Measurements from ENCODE around the gene TRAPPC2. TPM values are rescaled to one million over a fixed set of nuclear protein-coding genes. Genes with fewer than 3 reads are reported as not detected.

Gene TRAPPC2
- total and polyA plus RNA-seq, 9 of the 15 experiments (the other 6 are each of a cell fraction or from before 2014, with no cell fraction given), result 10.3 to 30.6 (median 18.6) TPM

DNA sequence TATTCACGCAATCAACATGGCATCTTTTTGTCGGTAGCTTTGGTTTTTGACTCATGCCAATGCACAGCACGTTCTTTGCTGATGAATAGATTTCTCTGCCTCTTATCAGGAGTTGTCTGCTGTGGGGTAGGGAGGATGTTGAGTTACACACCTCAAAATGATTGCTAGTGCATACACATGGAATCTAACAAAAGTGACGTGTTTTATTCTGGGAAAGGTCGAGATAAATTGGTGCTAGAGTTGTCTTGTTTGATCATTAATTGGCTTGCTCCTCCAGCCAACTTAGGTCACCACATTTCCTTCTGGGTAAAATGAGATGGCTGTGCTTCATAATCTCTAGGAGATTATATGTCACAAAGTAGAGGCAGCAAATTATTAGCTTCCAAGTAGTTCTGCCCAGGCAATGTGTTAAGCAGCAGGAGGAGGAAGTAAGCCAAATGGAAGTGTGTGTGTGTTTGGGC is 41.6 kb downstream of the TRAPPC2 start:
- Histone ChIP-seq H3K36me3 (ENCODE audit: control insufficient read depth, insufficient read depth, low read length) (peaks cover 11% of the 10 kb centered on the region; the same call in 1 of the 3 replicates), H3K9ac (ENCODE audit: insufficient read depth in 1 of 2, low read depth in 2 of 2, low read length in 2 of 2) (peak overlapping the region in 1 of 2 experiments; percentile 37; a peak in 2 of 4 replicates), H2AFZ (ENCODE audit: low read depth, low read length) (no peak overlapping the region), H3K9me3 (replicated peaks; ENCODE audit: control insufficient read depth, insufficient read depth, low read depth, low read length) (no peaks in the 10 kb centered on the region), H3K4me3 (no peak overlapping the region), H3K4me1 (replicated peaks in 1 of 2; ENCODE audit: control insufficient read depth in 2 of 2, insufficient read depth in 2 of 2, low read length in 2 of 2) (peaks cover 6 to 43% of the 10 kb centered on the region in 2 experiments; a peak in 4 of 5 replicates), H3K4me2 (ENCODE audit: insufficient read depth, low read length) (peak overlapping the region; percentile 31), H4K20me1 (replicated peaks; ENCODE audit: control insufficient read depth, insufficient read depth, low read length) (peaks cover 24% of the 10 kb centered on the region; the same call in 1 of the 2 replicates), H3K27me3 (ENCODE audit: control insufficient read depth in 2 of 2, insufficient read depth in 2 of 2, low read length in 2 of 2) (no peaks in the 10 kb centered on the region), H3K9me1 (ENCODE audit: control insufficient read depth, insufficient read depth, low read length) (no peaks in the 10 kb centered on the region), H3K27ac (ENCODE audit: extremely low read depth, low read depth, low read length) (peak overlapping the region; percentile 68), H3K79me2 (ENCODE audit: control insufficient read depth, insufficient read depth, low read length) (peaks cover 84% of the 10 kb centered on the region)
- peak; percentile 16; the same call in 1 of the 2 replicates for TF ChIP-seq TEAD4 (IDR thresholded peaks at IDR 0.05; ENCODE audit: low read length)
- TF ChIP-seq TEAD4 (CRISPR knock-in tag; IDR thresholded peaks at IDR 0.05; ENCODE audit: borderline replicate concordance), result no peak
- peak; percentile 29; the same call in 1 of the 2 replicates for TF ChIP-seq ARID1B (IDR thresholded peaks at IDR 0.05)
- peak; percentile 15; the same call in 1 of the 2 replicates for TF ChIP-seq EP300 (IDR thresholded peaks at IDR 0.05; ENCODE audit: low read length)
- no peak for TF ChIP-seq GTF2B (IDR thresholded peaks at IDR 0.05; ENCODE audit: extremely low read depth, insufficient read length)
- peak; percentile 34; the same call in 1 of the 2 replicates for TF ChIP-seq TCF3 (CRISPR knock-in tag; IDR thresholded peaks at IDR 0.05)
- no peak for TF ChIP-seq FUS (optimal IDR thresholded peaks at IDR 0.05; ENCODE audit: low read depth, low read length)
- TF ChIP-seq E2F4 (CRISPR knock-in tag; IDR thresholded peaks at IDR 0.05; ENCODE audit: low read depth), result no peak
- TF ChIP-seq TAL1 (IDR thresholded peaks at IDR 0.05), result peak; percentile 10; the same call in 1 of the 2 replicates
- TF ChIP-seq CBFA2T3 (IDR thresholded peaks at IDR 0.05), result peak; percentile 47
- peak; percentile 67 for TF ChIP-seq BHLHE40 (IDR thresholded peaks at IDR 0.05; ENCODE audit: low read length)
- no peak for TF ChIP-seq XRCC4 (IDR thresholded peaks at IDR 0.05; ENCODE audit: extremely low read depth, insufficient read depth, insufficient read length)
- WGBS (ENCODE audit: insufficient coverage, low coverage, missing lambda C conversion rate), result 11% methylated on average over 5 of the region's 5 CpGs
- in situ Hi-C loops (cut with MboI) (no loop called here), intact Hi-C loops (cut with micrococcal nuclease) (no loop called here)
- ChIA-PET POLR2A (interaction anchor here (0.7 kb wide), 1 partner anchor 53 kb away, joined by 3 read pairs; no protein-coding TSS in a partner anchor), CTCF (ENCODE audit: low intra/inter-chr PET ratio) (no interaction called here)
- no peak for FAIRE-seq
- no peak for ATAC-seq
- no TSS peak for BruUV-seq (replicated peaks)
- no peak for DNase-seq (ENCODE audit: extremely low read depth in 1 of 4, low spot score in 3 of 4)

Measured in K562 (cell line).